ENCODE data around the gene OR2AT4.
"Not testable (repeated sequence)": the region's sequence is repeated elsewhere in the genome, so short reads cannot be mapped to it uniquely, and the experiment has no call there.

The OR2AT4 gene

DNA sequence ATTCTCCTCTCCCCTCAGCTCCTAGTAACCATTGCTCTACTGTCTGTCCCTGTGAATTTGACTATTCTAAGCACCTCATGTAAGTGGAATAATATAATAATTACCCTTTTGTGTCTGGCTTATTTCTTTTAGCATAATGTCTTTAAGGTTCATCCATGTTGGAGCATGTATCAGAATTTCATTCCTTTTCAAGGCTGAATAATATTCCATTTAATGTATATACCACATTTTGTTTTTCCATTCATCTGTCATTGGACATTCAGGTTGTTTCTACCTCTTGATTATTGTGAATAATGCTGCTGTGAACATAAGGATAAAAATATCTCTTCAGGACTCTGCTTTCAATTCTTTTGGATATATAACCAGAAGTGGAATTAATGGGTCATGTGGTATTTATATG, 28.1 kb downstream of the OR2AT4 start:
- DNase-seq (ENCODE audit: low read depth in 2 of 2) = no peak

DNA sequence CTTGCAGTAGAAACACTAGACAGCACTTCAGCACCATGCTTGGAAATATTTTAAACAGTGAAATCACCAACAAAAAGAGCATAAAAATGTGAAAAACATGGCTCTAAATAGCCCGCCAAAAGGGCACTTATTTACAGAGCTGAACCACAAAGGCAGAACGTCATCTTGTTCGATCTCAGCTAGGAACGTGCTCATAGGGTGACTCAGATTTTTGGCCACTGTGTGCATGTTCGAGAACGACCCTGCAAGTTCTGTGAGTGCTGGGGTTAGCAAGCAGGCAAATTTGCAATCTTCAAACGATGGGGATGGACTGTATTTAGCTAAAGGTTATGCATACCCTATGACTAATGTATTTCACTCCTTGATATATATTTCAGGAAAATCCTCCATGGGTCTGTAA, 30.6 kb downstream of the OR2AT4 start:
- no peak for DNase-seq (ENCODE audit: low read depth in 2 of 2)

DNA sequence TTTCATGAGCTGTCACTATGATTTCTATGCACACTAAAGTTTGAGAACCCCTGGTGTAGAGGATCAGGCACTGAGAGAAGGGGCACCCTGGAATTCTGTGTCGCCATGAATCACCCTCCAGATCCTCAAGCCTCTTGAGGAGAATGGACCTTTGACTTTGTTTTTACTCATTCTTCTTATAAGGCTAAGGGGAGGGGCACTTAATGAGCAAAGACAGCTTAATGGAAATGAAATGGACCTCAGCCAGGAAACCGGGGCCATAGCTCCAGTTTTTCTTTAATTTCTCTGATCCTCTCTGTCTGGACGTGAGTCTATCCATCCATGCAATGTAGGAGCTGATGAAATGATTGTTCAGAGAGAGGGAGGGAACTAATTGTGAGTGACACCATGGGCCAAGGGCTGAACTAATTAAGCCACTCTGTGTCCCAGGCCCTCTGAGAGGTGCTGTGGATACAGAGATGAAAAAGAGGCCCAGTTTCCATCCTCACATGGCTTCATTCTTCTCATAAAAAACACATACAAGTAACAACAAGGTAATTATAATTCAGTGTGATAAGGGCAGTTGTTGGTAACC, 32.8 kb downstream of the OR2AT4 start:
- no peak for DNase-seq (ENCODE audit: low read depth in 2 of 2)

DNA sequence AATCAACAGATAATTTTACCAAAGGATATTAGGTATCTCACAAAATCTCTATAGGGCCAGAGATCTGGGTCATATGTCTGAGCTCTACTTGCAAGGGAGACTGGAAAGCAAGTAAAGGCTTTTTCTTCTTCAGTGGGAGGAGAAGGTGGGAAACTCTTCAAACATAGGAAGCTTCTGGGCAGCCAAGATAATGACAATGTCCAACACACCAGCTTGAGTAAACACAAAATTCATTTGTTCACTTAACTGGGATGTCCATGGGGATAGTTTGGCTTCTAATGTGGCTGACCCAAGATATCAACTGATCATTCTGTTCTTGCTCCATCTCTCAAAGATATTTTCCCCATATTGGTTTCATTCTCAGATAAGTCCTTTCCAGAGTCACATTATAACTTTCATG, 37.4 kb downstream of the OR2AT4 start:
- no peak for DNase-seq (ENCODE audit: low read depth in 2 of 2)

DNA sequence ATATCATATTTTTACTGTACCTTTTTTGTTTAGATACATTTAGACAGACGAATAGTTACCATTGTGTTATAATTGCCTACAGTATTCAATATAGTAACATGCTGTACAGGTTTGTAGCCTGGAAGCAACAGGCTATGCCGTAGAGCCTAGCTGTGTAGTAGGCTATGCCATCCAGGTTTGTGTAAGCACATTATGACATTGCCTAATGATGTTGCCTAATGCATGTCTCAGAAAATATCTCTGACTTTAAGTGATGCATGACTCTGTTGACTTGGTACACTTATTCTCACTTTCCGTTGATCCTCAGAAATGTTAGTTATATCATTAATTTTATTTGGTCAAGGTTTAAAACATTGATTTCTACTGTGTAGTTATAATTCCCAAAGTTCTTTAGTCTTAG, 39.9 kb downstream of the OR2AT4 start:
- DNase-seq (ENCODE audit: low read depth in 2 of 2) = no peak

DNA sequence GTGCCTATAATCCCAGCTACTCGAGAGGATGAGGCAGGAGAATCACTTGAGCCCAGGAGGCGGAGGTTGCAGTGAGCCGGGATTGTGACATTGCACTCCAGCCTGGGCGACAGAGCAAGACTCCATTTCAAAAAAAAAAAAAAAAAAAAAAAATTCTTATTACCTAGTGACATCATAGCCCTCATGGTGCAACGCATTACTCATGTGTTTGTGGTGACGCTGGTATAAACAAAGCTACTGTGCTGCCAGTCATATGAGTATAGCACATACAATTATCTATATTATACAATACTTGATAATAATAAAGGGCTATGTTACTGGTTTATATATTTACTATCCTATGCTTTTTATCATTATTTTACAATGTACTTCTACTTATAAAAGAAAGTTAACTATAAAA, 41.2 kb downstream of the OR2AT4 start:
- no peak for DNase-seq (ENCODE audit: low read depth in 2 of 2)

DNA sequence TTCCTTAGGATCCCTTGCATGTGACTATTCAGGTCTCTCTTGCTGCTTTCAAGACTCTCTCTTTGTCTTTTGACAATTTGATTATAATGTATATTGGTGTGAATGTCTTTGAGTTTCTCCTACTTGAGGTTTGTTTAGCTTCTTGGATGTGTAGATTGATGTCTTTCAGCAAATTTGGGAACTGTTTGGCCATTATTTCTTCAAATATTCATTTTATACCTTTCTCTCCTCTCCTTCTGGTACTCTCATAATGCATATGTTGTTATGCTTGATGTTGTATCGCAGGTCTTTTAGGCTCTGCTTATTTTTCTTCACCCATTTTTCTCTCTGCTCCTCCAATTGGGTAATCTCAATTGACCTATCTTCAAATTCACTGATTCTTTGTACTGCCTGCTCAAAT, 44.2 kb downstream of the OR2AT4 start:
- DNase-seq (ENCODE audit: low read depth in 2 of 2) = no peak

DNA sequence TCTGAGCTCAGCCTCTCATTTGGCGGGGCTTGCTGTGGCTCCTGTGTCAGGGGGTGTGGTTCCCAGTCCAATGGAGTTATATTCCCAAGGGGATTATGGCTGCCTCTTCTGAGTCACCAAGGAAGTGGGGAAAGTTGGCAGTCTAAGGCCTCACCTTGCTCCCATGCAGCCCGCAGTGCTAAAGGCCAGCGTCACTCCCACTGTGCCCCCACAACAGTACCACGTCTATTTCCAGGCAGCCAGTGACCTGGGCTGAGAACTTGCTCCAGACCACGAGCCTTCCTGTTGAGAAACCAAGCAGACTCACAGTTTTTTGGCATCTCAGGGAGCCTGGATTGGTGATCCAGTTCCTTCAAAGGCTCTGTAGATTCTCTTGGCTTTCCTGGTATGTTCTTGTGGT, 45.6 kb downstream of the OR2AT4 start:
- DNase-seq (ENCODE audit: low read depth in 2 of 2) = no peak

DNA sequence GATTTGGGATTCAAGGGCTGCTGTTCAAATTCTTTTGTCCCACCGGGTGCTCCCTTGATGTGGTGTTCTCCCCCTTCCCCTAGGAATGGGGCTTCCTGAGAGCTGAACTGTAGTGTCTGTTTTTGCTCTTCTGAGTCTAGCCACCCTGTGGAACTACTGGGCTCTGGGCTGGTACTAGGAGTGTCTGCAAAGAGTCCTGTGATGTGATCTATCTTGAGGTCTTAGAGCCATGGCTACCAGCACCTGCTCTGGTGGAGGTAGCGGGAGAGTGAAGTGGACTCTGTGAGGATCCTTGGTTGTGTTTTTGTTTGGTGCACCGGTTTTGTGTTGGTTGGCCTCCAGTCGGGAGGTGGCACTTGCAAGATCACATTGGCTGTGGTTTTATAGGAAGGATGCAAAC, 46.2 kb downstream of the OR2AT4 start:
- no peak for DNase-seq (ENCODE audit: low read depth in 2 of 2)

DNA sequence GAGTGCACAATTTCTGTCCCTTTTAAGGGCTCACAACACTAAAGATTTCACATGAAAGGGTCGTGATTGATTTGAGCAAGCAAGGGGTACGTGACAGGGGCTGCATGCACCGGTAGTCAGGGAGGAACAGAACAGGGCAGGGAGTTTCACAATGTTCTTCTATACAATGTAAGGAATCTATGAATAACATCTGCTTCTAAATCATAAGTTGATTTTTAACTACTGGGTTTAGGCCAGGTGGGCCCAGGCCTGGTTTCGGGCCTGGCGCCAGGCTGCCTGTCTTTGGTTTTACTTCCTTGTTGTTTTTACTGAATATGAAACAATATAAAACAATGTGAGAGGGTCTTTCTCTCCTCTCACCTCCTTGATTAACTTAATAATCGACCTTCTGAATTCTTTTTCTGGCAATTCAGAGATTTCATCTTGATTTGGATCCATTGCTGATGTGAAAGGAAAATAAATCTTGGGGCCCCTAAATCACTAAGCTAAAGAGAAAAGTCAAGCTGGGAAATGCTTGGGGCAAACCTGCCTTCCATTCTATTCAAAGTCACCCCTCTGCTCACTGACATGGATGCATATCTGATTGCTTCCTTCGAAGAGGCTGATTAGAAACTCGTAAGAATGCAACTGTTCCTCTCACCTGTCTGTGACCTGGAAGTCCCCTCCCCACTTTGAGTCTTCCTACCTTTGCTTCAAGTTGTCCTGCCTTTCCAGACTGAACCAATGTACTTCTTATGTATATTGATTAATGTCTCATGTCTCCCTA, 47.0 kb downstream of the OR2AT4 start:
- not testable (repeated sequence) for DNase-seq (ENCODE audit: low read depth in 2 of 2)

DNA sequence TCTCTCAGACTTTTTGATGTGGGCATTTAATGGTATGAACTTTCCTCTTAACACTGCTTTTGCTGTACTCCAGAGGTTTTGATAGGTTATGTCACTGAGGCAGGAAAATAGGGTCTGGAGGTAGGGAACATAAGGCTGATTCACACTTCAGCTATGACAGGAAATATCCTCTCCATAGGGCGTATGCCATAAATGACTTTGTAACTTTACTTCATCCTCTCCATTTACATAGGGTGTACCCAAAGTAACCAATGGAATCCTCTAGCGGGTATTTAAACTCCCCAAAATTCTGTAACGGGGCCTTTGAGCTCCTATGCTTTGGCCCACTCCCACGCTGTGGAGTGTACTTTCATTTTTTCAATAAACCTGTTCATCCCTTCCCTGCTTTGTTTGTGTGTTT, 49.5 kb downstream of the OR2AT4 start:
- DNase-seq (ENCODE audit: low read depth in 2 of 2) = no peak

DNA sequence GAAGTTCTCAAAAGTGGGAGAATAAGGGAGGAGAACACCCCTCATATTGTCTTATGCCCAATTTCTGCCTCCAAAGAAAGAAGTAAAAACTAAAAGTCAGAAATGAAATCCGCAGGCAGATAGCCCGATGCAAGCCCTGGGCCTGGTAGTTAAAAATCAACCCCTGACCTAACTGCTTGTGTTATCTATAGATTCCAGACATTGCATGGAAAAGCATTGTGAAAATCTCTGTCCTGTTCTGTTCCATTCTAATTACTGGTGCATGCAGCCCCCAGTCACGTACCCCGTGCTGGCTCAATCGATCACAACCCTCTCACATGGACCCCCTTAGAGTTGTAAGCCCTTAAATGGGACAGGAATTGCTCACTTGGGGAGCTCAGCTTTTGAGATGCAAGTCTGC, 50.0 kb downstream of the OR2AT4 start:
- DNase-seq (ENCODE audit: low read depth in 2 of 2) = not testable (repeated sequence)

DNA sequence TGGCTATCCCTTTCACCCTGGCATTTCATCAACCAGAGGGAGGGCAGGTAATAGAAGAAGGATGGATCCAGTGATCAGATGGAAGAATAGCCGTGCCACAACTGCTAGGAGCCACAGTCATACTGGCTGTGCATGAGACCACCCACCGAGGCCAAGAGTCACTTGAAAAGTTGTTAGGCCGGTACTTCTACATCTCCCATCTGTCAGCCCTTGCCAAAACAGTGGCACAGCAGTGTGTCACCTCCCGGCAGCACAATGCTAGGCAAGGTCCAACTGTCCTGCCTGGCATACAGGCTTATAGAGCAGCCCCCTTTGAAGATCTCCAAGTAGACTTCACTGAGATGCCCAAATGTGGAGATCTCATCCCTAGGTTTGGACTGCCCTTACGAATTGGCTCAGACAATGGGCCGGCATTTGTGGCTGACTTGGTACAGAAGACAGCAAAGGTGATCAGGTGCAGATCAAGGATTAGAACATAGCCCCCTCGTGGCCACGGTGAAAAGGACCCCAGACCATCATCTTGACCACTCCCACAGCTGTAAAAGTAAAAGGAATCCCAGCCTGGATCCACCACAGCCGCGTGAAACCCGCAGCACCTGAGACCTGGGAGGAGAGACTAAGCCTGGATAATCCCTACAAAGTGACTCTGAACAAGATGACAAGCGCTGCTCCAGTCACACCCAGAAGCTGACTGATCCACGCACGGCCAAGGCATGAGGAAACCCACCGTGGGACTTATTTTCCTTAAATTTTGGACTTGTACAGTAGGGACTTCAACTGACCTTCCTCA, 52.1 kb downstream of the OR2AT4 start:
- not testable (repeated sequence) for DNase-seq (ENCODE audit: low read depth in 2 of 2)

DNA sequence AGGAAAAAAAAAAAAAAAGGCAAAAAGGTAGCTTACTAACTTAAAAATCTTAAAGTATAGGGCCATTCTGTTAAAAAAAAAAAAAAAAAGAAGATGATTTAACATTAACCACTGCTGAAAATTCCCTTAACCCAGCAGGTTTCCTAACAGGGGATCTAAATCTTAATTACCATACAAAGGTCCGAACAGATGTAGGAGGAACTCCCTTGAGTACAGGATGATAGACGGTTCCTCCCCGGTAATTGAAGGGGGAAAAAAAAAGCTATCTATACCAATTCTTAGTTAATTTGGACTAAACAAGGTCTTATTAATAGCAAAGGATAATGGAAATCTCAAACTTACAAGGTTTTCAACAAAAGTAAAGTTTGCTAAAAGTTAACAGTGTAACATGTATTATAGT, 54.9 kb downstream of the OR2AT4 start:
- not testable (repeated sequence) for DNase-seq (ENCODE audit: low read depth in 2 of 2)

DNA sequence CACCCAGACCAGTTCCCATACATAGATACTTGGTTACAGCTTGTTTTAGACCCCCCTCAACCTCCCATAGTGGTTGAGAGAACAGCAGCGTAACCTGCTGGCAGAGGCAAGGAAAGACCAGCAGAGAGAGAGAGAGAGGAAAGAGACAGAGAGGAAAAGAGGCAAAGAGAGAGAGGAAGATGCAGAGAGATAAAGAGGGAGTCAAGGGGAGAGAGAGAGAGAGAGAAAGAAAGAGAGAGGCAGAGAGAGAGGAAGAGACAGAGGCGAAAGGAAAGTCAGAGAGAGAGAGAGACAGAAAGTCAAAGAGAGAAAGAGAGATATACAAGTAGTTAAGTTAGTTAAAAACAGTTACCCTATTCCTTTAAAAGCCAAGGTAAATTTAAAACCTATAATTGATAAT, 55.4 kb downstream of the OR2AT4 start:
- no peak for DNase-seq (ENCODE audit: low read depth in 2 of 2)

DNA sequence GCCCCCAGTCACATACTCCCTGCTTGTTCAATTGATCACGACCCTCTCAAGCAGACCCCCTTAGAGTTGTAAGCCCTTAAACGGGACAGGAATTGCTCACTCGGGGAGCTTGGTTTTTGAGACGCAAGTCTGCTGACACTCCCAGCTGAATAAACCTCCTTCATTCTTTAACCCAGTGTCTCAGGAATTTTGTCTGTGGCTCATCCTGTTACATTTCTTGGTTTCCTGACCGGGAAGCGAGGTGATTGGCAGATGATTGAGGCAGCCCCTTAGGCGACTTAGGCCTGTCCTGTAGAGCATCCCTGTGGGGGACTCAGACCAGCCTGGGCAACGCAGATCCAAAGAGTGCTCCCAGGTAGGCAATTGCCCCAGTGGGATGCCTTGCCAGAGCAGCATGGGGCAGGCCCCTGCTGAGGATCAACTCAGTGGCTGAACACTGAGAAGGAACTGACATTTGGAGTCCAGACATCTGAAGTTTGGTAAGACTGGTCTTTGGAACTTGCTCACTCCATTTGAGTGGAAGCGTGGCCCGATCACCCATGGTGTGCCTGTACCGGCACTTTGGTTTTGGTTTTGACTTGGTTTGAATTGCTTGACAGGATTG, 56.4 kb downstream of the OR2AT4 start:
- DNase-seq (ENCODE audit: low read depth in 2 of 2) = no peak

DNA sequence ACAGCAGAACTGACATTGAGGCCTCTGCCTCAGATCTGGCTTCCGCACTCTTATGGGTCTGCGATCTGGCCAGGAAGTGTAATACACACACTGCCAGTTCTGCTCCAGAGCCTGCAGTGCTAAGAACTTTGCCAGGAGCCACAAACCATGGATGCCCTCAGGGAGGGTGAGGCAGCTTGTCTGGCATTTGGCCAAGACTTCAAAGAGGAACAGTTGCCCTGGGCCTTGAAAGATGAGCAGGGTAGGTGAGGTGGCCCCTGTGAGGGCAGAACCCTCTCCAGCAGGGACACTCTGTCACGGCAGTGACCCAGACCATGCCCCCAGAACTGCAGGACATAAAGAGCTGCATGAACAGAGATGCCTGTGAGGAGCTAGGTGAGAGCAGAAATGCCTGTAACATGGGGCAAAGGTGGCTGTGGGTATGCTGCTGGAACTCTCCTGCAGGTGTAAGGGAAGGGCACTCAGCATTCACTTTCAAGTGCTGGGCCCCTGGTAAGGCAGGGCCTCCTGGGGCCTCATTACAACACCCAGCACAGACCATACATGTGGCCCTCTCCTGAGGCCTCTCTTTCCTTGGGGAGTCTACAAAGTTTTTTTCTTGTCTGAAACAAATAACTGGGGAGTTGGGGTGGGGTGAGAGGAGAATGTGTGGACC, 60.6 kb downstream of the OR2AT4 start:
- DNase-seq (ENCODE audit: low read depth in 2 of 2) = no peak

DNA sequence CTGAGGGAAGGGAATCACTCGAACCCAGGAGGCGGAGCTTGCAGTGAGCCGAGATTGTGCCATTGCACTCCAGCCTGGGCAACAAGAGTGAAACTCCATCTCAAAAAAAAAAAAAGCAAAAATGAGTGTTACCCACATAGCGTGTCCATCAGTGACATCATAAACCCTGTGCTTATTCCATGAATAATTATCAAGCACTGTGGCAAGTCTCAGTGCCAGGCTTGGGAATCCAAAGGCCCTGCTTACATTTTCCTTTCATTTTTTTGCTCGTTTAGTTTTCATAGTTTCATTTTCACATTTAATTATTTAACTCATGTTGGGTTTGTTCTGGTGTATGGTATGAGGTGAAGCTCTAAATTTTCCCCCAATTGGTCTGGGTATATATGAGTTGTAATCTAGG, 61.4 kb downstream of the OR2AT4 start:
- no peak for DNase-seq (ENCODE audit: low read depth in 2 of 2)

DNA sequence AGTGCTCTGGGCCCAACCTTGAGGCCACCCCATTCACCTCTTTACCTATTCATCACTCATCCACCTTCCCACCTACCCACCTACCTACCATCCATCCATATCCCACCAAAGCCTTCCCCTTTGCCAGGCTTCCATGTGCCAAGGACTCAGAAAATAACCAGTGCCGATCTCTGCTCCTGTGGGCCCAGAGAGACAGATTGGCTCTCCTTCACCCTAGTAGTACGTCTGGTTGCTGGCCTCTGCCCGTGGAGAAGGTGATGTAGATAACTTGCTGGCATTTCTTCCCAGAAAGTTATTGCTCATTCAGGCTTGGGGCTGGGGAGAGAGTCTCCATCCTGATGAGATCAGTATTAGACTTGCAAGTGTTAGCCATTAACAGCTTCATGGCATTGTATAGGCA, 62.8 kb downstream of the OR2AT4 start:
- no peak for DNase-seq (ENCODE audit: low read depth in 2 of 2)

DNA sequence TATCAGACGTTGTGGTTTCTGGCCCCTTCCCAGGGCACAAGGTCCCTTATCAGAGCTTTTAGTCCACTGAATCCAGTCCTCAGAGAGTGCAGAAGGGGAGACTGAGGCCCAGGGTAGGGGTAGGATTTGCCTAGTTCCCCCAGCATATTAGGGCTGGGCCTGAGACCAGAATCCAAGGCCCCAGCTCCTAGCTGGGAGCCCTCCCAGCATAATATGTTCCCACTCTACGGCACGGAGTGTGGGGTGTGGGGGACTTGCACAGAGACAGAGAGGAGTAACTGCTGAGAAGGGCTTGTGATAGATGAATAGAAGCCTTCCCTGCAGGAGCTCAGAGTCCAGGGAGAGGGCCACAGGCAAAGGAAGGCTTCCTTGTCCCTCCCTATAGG, 64.1 kb downstream of the OR2AT4 start:
- DNase-seq (ENCODE audit: low read depth in 2 of 2) = no peak

DNA sequence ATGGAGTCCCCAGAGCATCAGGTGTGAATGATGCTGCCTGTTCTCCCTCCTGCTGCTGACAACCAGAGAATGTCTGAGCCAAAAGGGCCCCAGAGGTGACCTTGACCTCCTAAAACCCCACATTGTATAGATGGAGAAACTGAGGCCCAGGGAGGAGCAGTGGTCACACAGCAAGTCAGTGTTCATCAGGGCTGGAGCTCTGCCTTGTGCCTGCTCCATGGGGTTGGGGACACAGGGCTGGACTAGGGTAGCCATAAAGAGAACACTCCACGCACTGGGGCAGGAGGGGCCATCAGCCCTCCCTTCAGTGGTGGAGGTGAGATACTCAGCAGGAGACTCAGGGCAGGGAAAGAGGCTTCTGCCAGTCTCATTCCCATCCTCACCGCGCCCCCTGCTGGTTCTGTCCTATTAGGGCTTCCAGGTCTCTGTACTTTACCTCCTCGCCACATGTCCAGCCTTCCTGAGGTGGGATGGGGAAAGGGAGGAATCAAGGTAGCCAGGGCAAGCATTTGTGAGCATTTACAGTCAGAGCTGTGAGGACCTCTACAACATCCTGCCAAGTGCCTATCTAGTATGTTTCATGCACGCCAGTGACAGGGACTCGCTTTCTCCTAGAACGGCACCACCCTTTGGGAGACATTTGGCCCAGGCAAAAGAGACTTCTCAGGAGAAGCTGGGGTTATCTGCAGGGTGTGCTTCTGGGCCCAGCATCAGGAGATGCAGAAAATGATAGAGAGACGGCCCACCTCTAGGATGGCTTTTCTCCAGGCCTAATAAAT, 64.7 kb downstream of the OR2AT4 start:
- peak; percentile 5 to 35 for DNase-seq (ENCODE audit: low read depth in 2 of 2)

Data from stimulated activated CD8-positive, alpha-beta memory T cell treated with anti-CD3 and anti-CD28 coated beads, Interleukin-2, amount 100 ng/mL, for 1 hour (primary cell).